HG03469 (cell line): Measurements from ENCODE around the gene ADCY3.

Experiments
- ATAC-seq: cut with Tn5 transposase; IDR thresholded peaks from one replicate; pipeline ENCODE4 v1.9.1; 2021; ENCODE audit warnings: mild to moderate bottlenecking, moderate library complexity, moderate number of reproducible peaks; ENCODE audit not compliant: unreplicated experiment

The ADCY3 gene

GRCh38 chr2:24920098-24920808 lies at the start of gene ADCY3:
Gene ADCY3, minus strand, starts transcription at chr2:24920237. Its CDS starts 1,250 bp downstream, at chr2:24918987.
- ATAC-seq = no peak

DNA sequence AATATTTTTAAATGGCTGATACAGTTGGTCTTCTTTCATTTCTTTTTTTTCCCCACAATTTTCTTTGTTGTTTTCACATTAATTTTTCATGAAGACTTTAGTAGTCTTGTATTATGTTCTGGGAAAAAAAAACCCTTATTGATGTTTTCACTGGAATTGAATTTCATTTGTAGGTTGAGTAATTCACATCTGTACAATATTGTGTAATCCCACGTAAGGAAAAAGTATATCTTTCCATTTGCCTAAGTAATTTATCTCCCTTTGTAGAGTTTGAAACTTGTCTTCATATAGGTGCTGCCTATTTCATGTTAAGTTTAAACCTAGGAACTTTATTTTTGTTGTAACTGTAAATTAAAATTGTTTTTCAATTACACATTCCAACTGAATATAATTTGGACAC lies 49.7 kb upstream of the ADCY3 start:
- ATAC-seq = no peak

DNA sequence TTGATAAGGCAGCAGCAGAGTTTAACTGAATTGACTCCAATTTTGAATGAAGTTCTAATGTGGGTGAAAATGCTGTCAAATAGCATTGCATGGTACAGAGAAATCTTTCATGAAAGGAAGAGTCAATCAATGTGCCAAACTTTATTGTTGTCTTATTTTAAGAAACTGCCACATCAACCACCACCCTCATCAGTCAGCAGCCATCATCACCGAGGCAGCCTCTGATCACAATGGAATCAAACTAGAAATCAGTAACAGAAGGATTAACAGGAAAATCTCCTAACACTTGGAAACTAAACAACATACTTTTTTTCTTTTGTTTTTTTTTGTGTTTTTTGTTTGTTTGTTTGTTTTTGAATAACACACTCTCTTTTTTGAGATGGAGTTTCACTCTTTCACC lies 41.9 kb upstream of the ADCY3 start:
- no peak for ATAC-seq

DNA sequence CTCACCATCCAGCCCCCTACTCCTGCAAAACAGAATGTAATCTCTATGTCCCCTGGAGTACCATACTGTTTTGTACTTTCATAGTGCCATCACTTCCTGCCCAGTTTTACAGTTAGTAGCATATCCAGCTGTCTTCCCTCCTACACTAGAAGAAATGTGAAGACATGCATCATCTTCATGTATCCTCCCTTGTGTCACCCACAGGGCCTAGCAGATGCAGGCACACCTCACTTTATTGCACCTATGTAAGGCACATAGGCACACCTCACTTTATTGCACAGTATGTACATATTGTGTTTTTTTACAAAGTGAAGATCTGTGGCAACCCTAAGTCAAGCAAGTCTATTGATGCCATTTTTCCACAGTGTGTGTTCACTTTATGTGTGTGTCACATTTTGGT lies 39.7 kb upstream of the ADCY3 start:
- ATAC-seq = no peak

DNA sequence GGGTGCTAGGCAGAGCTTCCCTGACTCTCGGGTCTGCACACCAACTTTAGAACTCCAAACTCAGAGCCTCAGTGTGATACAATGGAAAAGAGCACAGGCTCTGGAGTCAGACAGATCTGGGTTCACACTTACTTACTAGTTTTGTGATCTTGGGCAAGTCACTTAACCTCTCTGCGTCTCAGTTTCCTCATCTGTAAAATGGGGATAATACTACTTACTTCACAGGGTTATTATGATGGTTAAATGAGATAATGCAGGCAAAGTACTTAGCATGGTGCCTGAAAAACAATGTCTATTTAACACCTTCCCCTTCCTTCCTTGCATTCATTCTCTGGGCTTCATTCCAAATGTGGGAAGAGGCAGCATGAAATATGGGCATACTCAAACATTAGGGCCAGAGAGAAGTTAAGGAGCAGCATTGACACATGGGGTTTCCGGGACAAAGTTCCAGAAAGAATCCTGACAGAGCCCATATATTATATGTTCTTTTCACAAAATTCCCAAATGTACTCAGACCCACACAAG lies 38.4 kb upstream of the ADCY3 start:
- ATAC-seq = no peak

DNA sequence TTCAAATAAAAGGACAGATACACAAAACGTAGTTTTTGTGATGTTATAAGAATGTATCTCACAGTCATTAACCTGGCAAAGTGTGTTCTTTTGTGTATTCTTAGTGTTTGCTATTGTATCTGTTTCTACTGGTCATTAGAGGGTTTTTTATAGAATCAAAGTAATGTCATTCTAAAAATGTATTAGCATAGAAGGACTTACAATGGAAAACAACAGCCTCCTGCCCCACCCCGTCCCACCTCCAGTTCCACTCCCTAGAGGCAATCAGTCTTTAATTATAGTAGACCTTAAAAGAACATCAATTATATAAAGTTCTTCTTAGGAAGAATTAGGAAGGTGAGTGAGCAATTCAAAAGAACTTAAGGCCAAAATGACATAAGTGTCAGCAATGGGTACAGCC lies 37.9 kb upstream of the ADCY3 start:
- ATAC-seq = no peak

DNA sequence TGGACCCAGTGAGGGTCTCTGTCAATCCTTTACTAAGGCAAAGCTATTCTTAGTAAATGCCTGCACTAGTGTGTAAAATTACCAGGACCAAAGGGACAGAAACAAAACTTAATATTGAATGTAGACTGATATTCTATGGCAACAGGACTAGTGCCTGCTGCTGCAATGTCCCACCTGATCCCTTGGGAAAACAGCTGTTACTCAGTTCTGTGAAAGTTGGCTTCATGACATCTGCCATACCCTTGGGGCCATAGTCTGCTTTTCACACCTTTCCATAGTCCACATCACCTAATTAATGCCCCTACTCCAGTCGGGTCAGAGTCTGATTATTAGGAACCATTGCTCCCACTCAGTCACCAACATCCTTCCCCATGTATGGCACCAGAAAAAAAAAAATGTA lies 37.2 kb upstream of the ADCY3 start:
- ATAC-seq = no peak

GRCh38 chr2:24955921-24956320 lies 35.9 kb upstream of the ADCY3 start:
- ATAC-seq = no peak

DNA sequence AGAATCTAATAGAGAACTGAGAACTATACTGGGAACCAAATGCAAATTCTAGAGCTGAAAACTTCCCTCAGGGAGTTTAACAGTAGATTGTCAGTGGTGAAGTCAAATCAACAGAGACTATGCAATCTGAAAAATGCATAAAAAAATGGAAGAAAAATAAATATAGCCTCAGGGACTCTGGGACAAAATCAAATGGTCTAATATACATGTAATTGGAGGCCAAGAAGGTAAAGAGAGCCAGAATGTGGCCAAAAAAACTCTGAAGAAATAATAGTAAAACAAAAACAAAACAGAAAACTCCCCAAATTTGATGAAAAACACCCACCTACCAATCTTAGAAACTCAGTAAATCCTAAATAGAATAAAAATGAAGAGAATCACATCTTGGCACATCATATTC lies 35.2 kb upstream of the ADCY3 start:
- ATAC-seq = no peak

GRCh38 chr2:24950102-24950501 lies 30.1 kb upstream of the ADCY3 start:
- ATAC-seq = no peak

GRCh38 chr2:24948506-24948905 lies 28.5 kb upstream of the ADCY3 start:
- no peak for ATAC-seq

DNA sequence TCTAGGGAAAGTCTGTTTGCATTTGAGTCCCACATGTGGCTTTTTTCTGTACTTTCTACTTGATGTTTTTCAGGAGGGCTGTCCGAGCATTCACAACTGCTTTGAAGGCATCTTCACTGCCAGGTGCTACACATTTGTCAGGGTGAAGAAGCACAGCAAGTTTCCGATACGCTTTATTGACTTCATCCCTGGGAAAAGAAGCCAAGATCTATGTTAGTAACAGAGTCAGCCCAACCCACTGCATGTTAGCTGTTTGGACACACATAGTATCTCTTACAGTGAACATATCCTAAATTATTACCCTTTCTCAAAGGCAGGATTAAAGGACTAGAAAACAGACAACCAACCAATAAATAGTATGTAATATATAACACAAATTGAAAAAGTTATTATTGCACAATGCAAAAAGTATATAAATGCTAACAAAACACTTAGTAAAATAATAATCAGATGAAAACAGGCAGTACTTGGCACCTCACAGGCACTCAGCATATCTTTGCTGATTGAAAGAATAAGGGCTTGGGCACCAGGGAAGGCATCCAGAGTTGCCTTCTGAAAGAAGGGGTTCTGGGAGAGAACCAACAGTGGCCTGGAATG lies 27.6 kb upstream of the ADCY3 start:
- no peak for ATAC-seq

DNA sequence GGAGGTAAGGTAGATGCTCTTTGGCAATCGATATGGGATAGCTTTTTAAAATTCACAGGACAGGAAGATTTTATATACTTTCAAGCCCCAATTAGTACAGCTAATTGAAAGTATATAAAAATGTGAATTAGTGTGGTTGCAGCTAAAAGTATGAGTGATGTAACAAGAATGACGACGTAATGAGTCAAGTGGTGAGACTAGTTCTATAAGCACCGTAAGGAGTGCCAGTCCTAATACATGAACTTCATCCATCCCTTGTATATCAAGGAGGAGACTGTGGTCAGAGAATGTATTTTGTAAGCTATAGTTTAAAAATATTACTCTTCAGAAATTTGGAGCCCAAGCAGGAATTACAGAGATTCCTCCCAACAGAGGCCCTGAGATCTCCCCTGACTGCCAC lies 25.9 kb upstream of the ADCY3 start:
- no peak for ATAC-seq

DNA sequence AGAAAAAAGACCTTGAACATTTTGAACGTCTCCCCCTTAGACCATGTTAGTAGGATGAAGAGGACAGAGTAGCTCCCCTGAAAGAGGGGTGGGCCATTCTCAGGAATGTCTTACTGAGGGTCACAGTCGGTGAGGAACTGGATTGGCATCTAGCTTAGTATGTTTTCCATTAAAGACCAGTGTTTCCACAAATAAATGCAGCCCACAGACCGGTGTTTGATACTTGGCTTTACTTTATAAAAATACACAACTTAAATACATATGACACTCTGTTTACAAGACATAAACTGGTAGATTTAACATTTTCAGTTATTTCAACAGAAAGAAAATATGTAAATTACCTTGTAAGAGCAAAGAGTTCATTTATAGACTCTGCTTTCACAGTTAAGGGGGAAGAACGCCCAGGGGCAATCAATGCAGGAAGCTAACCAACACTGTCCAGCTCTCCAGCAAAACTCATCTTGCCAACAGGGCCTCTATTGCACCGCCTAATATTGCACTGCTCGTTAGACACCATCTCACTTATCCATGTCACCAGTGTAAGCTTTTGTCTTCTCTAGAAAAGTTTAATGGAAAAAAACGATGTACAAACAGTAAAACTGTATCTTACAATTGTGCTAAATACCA lies 23.5 kb upstream of the ADCY3 start:
- ATAC-seq = no peak

DNA sequence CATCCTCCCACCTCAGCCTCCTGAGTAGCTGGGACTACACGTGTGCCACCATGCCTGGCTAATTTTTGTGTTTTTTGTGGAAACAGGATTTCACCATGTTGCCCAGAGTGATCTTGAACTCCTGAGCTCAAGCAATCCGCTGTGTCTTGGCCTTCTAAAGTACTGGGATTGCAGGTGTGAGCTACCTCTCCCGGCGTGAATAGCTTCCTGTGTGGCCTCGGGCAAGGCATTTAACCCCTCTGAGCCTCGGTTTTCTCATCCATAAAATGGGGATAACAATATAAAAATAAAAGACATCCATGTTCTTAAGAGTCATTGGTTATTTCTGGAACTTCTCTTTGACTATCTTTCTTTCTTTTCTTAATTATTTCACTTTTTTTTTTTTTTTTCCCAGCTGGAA lies 19.3 kb upstream of the ADCY3 start:
- no peak for ATAC-seq

- no peak for ATAC-seq
Measured at GRCh38 chr2:24937236-24937635, 17.2 kb upstream of the ADCY3 start.

DNA sequence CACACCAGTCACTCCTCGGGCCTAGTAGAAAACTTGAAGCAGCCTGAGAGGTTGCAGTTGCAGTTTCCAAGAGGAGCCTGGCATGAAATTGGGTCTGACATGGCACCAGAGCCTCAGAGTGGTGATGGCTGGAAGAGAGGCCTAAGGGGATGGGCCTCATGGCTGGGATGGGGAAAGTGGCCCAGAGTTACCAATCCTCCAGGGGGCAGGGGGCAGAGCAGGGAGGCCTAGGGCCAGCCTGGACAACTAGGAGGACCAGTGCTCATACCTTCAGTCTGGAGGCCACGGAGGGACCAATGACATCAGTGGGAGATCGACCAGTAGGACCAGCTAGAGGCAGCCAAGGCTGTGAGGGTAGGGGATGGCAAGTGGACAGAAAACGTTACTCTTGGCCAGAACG lies 15.1 kb upstream of the ADCY3 start:
- ATAC-seq = no peak

GRCh38 chr2:24932715-24933114 lies 12.7 kb upstream of the ADCY3 start:
- ATAC-seq = no peak

DNA sequence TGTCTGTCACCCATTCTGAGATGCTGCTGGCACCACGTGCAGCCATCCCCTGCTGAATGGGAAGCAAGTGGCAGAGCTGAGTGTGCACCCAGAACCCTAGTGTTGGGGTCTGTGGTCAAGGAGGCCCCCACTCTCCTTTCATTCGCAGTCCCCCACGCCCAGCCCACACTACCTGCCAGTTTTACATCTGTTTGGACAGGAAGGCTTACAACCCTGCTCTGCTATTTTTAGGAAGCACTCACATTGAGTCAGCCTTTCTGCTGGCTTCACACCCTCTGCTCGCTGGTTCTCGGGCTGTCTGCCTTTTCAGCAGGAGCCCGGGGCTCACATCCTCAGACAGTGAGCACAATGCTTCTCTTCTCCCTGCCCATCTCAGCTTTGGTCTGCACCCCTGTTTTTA lies 10.7 kb upstream of the ADCY3 start:
- ATAC-seq = peak; percentile 72

DNA sequence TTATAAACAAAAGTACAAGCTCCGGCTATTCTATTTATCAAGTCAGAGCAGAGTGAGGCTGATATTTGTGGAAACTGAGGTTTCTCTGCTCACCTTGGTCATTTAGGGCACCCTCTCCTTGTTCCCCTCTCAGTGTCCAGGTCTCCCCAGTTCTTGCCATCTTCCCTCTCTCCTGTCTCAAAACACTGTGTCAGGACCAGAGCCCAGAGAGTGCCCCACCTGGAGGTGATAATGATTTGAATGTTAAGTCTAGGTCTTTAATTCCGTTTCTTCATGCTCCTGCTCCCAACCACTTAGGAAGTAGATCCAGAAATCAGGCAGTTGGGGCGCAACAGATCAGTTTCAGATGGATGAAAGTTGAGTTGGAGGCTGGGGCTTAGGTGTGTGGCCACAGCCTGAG lies 9.2 kb upstream of the ADCY3 start:
- no peak for ATAC-seq

GRCh38 chr2:24928036-24928435 lies 8.0 kb upstream of the ADCY3 start:
- no peak for ATAC-seq

- ATAC-seq = no peak
Measured at GRCh38 chr2:24926602-24927252, 6.7 kb upstream of the ADCY3 start.
